Fibroblast of the aortic adventitia (primary cell): ENCODE data around the gene ADGRL1. TPM values are rescaled to one million over a fixed set of nuclear protein-coding genes. Genes with fewer than 3 reads are reported as not detected.

Experiments
- DNase-seq: peaks from one replicate; pipeline ENCODE4 v3.0.0-alpha.2; 2010; ENCODE audit warnings: low read depth
- H3K4me3 ChIP-seq: 2 replicates; pipeline ENCODE4 v1.5.1; 2011; ENCODE audit warnings: low read depth, mild to moderate bottlenecking, control low read depth, low read length, moderate library complexity
- CTCF ChIP-seq: IDR thresholded peaks from 2 replicates; pipeline ENCODE4 v1.5.1; 2011; ENCODE audit warnings: mild to moderate bottlenecking, low read length, control low read depth, inconsistent platforms; ENCODE audit not compliant: insufficient read depth
- total RNA-seq: library from RNA; depleted of rRNA; stranded (reverse); fragments of >200 nt; gene quantifications from 2 replicates; pipeline ENCODE4 v1.2.3, GENCODE V29; 2012; ENCODE audit warnings: low replicate concordance

The ADGRL1 gene
- total RNA-seq, 1 donor = 6.0 TPM

DNA sequence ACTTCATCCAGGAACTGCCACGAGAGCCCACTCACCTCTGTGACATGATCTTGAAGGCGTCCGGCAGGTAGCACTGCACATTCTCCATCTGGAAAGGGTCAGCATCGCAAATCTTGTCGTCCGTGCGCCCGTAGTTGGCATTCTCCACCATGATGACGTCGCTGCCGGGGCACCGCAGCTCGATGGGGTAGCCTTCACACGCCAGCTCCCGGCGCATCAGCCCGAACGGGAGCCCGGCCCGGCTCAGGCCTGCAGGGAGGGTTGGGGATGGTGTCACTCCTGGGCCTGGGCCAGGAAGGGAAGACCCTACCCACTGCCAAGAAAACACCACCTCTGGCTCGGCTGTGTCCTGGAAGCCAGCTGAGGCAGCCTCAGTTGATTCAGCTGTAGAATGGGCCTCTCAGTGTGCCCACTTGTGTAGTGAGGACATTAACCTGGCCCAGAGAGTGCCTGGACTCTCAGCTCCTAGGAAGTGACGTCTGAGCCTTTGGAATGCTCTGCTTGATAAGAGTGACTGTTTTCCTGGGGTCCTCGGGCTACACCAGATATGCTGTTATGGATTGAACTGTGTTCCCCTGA is 28.4 kb downstream of the ADGRL1 start:
- TF ChIP-seq CTCF = no peak
- no peak for DNase-seq
- H3K4me3 ChIP-seq = no peak overlapping the region

DNA sequence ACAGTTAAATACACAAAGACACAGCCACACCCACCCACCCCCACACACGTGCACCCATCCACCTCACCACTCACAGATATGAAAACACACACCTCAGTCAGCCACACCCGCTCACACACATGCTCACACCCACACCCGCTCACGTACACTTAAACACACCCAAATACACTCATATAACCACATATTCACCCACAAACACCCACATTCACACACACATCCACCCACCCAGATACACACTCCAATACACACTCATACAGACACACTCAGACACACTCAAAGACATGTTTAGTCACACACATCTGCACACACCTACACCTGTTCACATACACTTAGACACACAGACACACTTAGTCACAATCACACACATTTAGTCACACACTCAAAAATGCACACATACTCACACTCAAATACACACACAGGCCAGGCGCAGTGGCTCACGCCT is 30.6 kb downstream of the ADGRL1 start:
- no peak for DNase-seq
- TF ChIP-seq CTCF = no peak
- H3K4me3 ChIP-seq = no peak overlapping the region

DNA sequence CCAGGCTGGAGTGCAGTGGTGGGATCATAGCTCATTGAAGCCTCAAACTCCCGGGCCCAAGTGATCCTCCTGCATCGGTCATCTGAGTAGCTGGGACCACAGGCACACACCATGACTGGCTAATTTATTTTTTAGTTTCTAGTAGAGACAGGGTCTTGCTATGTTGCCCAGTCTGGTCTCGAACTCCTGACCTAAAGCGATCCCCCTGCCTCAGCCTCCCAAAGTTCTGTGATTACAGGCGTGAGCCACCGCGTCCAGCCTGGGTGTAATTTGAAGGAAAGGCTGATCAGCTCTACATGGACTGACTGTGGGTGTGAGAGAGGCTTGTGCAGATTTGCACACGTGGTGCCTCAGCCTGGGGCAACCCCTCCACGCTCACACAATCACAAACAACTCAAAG is 31.1 kb downstream of the ADGRL1 start:
- no peak for TF ChIP-seq CTCF
- no peak overlapping the region for H3K4me3 ChIP-seq
- DNase-seq = no peak

- no peak for TF ChIP-seq CTCF
- no peak overlapping the region for H3K4me3 ChIP-seq
- no peak for DNase-seq
Measured at GRCh38 chr19:14168993-14169392, 37.0 kb downstream of the ADGRL1 start.

DNA sequence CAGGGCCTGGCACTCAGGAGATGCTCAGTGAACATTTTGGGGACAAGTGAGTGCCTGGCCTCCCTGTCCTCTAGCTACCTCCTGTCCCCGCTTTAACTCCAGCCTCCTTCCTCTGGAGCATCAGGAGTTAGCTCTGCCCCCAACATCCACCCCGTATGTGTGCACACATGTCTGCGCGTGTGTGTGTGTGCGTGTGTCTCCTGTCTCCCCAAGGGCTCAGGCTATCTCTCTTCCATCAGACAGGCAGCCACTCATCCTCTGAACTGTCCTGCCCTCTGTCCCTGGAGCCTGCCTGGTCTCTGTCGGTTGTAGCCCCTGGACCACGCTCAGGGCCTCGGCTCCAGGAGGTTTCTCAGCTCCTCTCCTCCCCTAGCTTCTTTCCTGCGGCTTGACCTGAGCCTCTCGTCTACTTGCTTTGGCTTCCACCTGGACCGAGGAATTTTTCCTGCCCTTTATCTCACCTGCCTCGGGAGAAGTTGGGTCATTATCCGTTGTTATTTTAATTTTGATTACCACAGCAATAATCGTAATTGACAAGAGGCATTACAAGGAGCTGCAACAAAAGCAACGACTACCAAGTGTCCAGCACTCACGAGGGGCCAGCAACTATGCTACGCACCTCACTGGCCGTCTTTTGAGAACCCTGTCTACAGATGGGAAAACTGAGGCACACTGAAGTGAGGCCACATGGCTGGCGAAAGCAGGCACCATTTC is 37.6 kb downstream of the ADGRL1 start:
- TF ChIP-seq CTCF = no peak
- H3K4me3 ChIP-seq = no peak overlapping the region
- DNase-seq = no peak

GRCh38 chr19:14167576-14168138 is 38.3 kb downstream of the ADGRL1 start:
- no peak for DNase-seq
- no peak overlapping the region for H3K4me3 ChIP-seq
- no peak for TF ChIP-seq CTCF
